Small intestine (tissue), 4 donors: ENCODE measurements around the gene ZNF683. TPM values are rescaled to one million over a fixed set of nuclear protein-coding genes. Genes with fewer than 3 reads are reported as not detected.

Experiments used
- polyA plus RNA-seq, 4 donors: library from polyadenylated mRNA; stranded (reverse) in 3 of 4; unstranded in 1 of 4; fragments of 200-250 nt in 3 of 4; fragments of 120-200 nt in 1 of 4; gene quantifications; one replicate each; pipeline versions ENCODE4 v1.2.1 to v1.2.3, GENCODE V29; 2013
- donor health status: healthy with polysubstance abuse.
- donor health status: Bipolar disorder and iron deficiency.
- donor health status: healthy.

The ZNF683 gene
- polyA plus RNA-seq, 4 donors: 0.07 to 0.13 TPM; not detected in 2

Other genes starting within 250 kb of the ZNF683 start
- 1 to 10 TPM in 1 of 4 donors, under 1 TPM in 2, not detected in 1; 0.32 to 3.1 (median 0.54) TPM for gene FAM110D, start 213.7 kb downstream of the ZNF683 start, polyA plus RNA-seq
- not detected for gene C1orf232, start 203.8 kb downstream of the ZNF683 start, polyA plus RNA-seq
- gene ZNF593, start 202.8 kb downstream of the ZNF683 start, polyA plus RNA-seq: 100 to 1,000 TPM in 2 of 4 donors, 10 to 100 TPM in 2; 27.7 to 152 (median 94.7) TPM
- gene ZNF593OS, start 200.9 kb downstream of the ZNF683 start, polyA plus RNA-seq: under 1 TPM in 2 of 4 donors, not detected in 2; 0.16 to 0.50 TPM
- gene CNKSR1, start 195.3 kb downstream of the ZNF683 start, polyA plus RNA-seq: 10 to 100 TPM; 16.1 to 85.0 (median 47.9) TPM
- under 1 TPM in 1 of 4 donors, not detected in 3; 0.09 TPM for gene CATSPER4, start 182.1 kb downstream of the ZNF683 start, polyA plus RNA-seq
- 10 to 100 TPM in 1 of 4 donors, 1 to 10 TPM in 3; 2.7 to 11.0 (median 5.6) TPM for gene CEP85, start 138.6 kb downstream of the ZNF683 start, polyA plus RNA-seq
- gene SH3BGRL3, start 92.7 kb downstream of the ZNF683 start, polyA plus RNA-seq: 100 to 1,000 TPM in 3 of 4 donors, 10 to 100 TPM in 1; 90.9 to 238 (median 178) TPM
- gene UBXN11, start 66.1 kb downstream of the ZNF683 start, polyA plus RNA-seq: 10 to 100 TPM in 2 of 4 donors, 1 to 10 TPM in 2; 1.1 to 35.5 (median 11.4) TPM
- gene CD52, start 54.8 kb downstream of the ZNF683 start, polyA plus RNA-seq: 100 to 1,000 TPM in 1 of 4 donors, 10 to 100 TPM in 3; 23.1 to 116 (median 36.8) TPM
- gene CRYBG2, start 18.6 kb downstream of the ZNF683 start, polyA plus RNA-seq: 100 to 1,000 TPM in 2 of 4 donors, 1 to 10 TPM in 2; 2.4 to 267 (median 63.7) TPM
- under 1 TPM in 1 of 4 donors, not detected in 3; 0.03 TPM for gene LIN28A, start 38.1 kb upstream of the ZNF683 start, polyA plus RNA-seq
- gene DHDDS, start 59.6 kb upstream of the ZNF683 start, polyA plus RNA-seq: 10 to 100 TPM; 21.2 to 32.9 (median 30.8) TPM
- 100 to 1,000 TPM; 231 to 855 (median 506) TPM for gene HMGN2, start 99.7 kb upstream of the ZNF683 start, polyA plus RNA-seq
- gene RPS6KA1, start 157.0 kb upstream of the ZNF683 start, polyA plus RNA-seq: 100 to 1,000 TPM in 3 of 4 donors, 10 to 100 TPM in 1; 60.9 to 223 (median 139) TPM